GM19035 (cell line): ENCODE results near the gene GGT6.

ENCODE experiments used
- ATAC-seq: cut with Tn5 transposase; IDR thresholded peaks from one replicate; pipeline ENCODE4 v1.9.1; 2021; ENCODE audit not compliant: unreplicated experiment

GGT6 gene

DNA sequence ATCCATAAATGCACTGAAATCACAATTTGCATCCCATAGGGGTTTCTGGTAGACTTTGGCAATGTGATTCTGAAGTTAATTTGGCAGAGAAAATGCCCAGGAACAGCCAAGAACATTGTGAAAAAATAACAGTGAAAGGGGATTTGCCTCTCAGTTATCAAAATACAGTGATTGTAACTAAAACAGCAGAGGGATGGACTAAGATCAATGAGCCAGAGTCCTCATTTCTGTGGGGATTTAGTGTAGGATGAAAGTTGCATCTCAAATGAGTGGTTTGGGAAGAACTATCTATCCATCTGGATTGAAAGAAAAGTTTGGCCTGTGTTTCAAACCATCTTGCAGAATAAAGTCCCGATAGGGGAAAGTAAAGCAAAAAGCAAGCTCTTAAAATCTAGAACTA, 33.2 kb downstream of the GGT6 start:
- ATAC-seq, result no peak

DNA sequence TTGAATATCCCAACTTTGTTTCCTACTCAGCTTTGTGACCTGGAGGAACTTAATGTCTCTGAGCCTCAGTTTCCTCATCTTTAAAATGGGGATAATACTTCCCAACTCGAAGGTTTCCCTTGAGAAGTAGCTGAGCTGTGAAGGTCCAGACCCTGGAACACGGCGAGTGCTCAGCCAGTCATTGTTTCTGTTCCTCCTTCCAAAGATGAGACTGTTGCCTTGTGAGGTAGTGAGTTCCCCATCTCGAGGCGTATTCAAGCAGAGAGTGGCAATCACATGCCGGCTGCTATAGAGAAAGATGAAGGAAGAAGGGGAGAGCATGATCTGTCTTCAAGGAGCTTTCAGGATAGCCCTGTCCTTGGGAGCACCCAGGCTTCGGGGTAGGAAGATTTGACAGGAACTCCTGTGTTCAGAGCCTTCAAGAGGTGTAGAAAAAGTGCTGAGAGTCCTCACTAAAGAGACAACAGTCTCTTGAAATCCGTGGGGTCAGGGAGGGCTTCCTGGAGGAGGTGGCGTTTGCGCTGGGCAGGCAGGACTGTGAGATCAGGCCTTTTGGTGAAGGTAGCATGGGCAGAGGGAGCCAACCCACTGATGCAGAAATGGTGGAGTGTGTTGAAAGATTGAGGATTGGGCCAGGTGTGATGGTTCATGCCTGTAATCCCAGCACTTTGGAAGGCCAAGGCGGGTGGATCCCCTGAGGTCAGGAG, 34.5 kb downstream of the GGT6 start:
- no peak for ATAC-seq

DNA sequence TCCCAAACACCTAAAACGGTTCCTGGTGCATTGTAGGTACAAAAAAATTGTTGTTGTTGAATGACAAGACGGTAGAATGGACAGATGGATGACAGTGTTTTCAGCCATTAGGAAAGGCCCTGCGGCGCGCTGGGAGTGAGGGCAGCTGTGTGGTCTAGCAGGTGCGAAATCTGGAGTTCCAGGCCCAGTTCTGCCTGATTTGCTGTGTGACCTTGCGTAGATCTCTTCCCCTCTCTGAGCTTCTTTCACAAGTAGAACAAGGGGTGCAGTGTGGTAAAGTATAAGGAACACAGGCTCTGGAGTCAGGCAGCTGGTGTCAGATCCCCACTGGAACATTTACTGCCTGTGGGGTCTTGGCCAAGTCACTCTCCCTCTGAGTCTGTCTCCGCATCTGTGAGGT, 36.4 kb downstream of the GGT6 start:
- no peak for ATAC-seq

DNA sequence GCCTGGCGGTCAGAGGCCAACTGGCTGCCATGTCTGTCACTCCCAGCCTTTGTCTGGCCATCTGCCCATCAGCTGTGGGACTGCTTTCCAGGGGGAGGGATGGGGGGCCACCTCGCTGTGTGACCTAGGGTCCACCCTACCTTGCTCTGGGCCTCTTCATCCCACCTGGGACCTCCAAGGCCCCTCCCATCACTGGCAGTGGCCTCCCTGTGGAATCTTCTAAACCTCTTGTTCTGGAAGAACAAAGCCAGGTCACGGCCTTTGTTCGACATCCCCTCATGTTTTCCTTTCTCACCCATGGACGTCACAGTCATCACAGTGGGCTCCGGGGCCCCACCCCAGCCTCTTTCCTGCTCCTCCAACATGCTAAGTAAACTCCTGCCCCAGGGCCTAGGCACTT, 37.7 kb downstream of the GGT6 start:
- no peak for ATAC-seq

DNA sequence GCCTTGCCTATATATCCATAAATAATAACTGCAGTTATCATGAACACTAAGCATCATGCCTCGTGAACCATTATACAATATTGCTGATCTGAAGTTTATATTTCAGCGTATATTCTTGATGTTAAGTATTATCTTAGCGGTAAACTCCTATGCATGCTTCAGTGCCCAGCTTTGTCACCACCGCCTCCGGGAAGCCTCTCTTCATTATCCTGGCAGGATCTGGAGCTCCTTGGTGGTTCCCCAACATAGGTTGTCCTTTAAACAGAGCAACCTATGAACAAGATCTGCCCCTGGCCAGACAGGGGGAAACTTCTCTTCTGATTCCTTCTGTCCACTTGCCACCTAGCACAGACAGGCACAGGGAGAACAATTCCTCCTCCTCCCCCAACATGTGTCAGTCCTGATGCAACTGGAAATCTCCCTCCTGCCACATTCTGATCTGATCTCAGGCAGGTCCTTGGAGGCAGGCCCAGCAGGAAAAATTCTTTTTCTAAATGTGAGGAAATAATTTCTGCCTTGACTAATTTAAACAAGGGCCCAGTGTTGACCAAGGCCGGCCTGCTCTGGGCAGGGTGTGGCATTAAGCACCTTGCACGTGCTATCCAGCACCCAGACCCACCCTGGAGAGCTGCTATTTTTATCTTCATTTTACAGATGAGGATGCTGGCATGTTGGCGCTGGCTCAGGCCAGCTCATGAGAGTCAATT, 39.3 kb downstream of the GGT6 start:
- no peak for ATAC-seq

DNA sequence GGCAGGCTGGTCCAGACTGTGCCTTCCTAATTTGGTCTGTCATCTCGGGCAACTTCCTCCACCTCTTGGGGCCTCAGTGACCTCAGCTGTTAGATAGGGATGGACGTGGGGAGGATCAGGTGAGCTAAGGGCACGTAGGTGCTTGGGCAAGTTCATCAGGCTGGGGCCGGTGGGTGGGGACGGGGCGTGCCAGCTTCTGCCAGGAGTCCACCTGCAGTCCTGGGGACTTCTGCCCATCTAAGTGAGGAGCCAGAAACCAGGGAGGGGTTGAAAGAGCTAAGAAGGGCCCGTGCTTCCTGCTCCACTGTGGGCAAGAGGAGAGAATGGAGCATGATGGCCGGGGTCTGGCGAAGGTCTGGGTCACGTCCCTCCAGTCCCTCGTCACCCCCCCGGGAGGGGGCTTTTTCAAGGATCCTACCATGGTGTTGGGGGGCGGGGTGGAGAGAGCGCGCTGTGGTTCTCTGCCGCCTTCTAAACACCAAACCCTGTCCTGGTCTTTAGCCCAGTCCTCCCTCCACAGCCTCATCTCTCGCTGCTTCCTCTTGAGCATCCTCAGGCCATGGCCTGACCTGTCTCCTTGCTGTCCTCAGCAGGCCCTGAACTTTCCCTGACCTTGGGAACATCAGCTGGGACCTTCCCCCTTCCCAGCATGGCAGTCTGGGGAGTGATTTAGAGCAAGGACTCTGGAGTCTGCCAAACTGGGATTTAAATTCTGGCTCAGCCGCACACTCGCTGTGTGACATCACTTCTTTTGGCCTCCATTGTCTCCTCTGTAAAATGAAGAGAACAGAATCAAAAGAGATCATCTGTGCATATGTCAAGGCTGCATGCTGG, 40.1 kb downstream of the GGT6 start:
- no peak for ATAC-seq

DNA sequence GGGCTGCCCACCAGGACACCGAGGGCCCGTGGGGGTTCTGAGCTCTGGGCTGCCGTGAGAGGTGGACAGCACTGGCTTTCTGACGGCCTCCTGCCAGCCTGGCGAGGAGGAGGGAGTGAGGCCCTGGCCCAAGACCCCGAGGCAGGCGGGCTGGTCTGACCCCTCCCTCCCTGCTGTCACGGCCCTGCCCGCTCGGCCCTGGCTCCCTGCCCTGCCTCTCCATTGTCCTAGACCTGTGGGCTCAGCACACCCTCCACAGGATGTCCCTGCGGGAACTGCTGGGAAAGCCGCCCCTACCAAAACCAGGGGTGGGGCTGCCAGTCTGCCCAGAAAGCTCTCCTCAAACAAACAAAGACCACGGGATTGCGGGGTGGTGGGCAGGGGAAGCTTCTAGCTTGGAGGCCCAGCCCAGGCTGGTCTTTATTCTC, 41.0 kb downstream of the GGT6 start:
- ATAC-seq, result no peak

DNA sequence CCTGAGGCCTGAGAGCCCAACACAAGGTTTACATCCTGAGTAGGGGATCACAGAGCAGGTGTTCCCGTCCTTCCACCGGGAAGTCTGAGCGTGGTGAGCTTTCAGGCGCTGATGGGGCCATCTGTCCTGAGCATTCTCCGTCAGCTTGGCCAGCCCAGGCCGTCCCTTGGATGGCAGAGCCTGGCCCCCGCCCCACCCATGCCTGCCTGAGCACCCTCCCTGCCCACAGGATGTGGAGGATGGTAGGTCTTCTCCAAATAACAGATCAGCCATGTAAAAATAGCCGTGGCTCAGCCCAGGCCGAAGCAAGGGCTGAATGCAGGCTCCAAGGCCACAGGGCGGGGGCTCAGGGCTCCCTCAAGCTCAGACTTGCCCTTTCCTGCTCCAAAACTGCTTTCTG, 41.5 kb downstream of the GGT6 start:
- no peak for ATAC-seq

DNA sequence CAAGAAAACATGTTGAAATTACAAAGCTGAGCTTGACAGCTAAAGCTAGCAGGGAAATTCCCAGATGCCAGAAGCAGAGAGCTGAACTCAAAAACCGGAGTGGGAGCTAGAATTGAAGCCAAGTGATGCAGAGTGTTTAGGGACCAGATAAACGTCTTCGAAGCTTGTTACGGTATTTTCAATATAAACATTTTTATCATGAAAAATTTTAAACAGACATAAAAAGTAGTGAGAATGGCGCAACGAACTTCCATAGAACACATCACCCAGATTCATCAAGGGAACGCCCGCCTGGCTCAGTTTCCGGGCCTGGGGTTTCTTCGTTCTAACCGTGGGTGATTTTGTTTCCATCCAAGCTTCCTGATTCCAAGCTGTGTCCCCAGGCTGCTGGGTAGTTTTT, 43.6 kb downstream of the GGT6 start:
- ATAC-seq, result no peak

DNA sequence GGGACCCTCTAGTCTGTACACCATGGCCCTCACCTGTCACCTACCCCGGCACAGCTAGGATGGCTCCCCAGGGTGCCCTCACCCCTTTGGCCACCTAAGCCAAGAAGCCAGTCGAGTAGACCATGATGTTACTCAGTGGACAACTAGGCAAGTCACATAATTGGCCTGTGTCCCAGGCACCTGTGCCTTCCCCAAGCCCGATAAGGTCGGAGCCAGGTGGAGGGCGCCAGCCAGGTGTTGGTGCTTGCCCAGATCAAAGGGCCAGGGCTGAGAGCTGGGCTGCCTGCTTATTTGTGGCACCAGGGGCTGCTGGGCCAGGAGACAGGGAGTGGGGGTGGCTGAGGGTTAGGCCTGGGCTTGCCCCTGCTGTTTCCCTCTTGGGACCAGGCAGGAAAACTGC, 44.9 kb downstream of the GGT6 start:
- ATAC-seq, result no peak

DNA sequence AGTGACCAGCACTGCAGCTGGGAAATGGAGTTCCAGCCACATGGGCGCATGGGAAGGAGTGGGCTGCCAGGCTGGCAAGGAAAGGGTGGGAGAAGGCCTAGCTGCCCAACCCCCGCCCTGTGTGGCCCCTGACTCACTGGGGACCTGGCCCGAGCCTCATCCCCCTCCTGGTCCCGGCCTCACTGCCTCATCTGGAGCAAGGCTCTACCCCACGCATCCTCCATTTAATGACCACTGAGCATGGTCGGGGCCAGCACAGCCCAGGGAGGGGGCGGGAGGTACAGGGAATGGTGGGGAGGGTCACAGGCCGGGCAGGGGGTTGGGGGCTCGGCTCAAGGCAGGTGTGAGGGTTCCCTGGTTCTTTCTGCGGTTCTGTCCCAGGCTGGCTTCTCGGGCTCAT, 45.6 kb downstream of the GGT6 start:
- no peak for ATAC-seq

DNA sequence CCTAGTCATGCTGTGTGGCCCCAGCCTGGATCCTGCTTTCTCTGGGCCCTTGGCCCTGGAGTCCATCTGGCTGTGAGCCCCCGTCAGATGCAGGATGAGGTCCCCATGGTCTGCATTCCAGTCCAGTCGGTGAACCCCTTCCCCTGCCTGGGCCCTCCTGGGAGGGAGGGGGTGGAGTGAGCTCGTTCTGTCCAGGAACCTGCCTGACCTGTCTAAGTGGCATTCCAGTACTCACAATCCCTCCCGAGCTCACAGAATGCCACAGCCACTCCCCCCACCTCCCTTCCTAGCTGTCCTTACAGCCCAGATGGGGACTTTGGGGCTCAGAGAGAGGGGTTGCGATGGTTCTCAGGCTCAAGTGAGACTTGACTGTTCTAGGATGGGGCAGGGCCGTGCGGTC, 46.2 kb downstream of the GGT6 start:
- ATAC-seq, result no peak

DNA sequence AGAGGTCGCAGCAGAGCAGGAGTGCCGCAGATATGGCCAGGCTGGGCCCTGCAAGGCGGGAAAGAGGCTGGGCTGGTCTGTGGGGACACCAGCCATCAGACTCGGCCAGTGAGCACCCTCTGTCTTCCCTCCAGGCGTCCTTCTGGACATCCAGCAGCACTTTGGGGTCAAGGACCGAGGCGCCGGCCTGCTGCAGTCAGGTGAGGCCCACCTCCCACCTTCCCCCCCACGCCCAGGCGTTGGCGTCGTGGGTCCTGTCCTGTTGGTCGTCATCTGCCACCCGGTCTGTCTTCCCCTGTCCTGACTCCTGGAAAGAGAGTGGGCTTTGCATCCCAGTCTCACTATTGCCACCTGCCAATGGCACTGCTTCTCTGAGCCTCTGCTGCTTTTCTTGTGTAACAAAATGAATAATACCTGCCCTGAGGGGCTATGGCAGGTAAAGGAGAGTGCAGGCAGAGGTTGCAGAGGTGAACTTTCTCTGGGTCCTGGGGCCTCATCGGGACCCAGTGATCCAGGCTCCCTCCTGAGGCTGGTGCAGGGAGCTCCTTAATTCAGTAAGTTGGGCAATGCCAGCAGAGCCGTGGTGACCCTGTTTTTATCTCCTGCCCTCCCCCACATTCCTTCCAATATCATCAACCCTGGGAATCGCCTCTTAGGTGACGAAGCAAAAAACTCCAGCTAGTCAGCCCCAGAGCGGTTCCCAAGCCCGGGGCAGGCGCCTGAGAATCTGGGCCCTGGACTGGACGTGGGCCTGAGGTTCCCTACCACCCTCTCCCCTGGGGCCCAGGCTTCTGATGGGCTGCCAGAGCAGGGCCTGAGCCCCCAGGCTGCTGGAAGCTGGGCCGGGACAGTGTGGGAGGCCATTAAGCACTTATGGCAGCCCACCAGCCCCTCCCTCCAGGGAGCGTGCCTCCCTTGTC, 47.0 kb downstream of the GGT6 start:
- no peak for ATAC-seq

DNA sequence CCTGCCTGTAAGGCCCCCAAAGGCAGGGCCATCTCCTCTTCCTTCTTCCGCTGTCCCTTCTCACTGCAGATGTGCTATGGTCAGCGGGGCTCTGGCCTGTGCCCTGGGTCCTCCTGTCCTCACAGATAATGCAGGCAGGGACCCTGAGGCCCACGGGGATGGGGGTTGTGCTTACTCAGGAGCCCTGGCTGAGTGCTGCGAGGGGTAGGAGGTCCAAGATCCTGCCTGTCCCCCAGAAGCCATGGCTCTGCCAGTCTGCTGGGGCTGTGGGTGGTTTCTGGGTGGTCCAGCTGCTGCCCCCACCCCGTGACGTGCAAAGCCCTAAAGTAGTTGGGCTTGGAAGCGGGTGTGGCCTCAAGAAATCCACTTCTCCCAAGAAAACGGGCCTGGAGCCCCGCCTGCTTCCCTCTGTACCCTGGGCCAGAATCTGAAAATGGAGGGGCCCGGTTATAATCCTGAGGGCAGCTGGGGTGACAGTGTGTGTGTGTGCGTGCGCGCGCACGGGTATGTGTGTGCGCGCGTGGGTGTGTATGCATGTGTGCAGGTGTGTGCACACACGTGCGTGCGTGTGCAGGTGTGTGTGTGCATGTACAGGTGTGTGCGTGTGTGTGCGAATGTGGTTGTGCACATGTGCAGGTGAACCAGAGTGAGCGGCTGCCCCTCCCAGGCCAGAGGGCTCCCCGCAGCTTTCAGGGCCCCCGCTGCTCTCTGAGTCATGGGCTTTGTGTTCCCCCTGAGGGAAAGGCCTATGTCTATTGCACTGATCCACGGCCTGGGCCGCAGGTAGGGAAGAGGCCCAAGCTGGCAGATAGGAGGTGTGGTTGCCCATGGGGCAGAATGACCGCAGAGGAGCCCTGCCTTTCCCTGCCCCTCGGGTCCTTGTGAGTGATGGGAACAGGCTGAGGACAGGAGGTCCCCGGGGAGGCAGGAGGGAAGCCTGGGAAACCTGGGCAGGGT, 47.9 kb downstream of the GGT6 start:
- ATAC-seq, result no peak

DNA sequence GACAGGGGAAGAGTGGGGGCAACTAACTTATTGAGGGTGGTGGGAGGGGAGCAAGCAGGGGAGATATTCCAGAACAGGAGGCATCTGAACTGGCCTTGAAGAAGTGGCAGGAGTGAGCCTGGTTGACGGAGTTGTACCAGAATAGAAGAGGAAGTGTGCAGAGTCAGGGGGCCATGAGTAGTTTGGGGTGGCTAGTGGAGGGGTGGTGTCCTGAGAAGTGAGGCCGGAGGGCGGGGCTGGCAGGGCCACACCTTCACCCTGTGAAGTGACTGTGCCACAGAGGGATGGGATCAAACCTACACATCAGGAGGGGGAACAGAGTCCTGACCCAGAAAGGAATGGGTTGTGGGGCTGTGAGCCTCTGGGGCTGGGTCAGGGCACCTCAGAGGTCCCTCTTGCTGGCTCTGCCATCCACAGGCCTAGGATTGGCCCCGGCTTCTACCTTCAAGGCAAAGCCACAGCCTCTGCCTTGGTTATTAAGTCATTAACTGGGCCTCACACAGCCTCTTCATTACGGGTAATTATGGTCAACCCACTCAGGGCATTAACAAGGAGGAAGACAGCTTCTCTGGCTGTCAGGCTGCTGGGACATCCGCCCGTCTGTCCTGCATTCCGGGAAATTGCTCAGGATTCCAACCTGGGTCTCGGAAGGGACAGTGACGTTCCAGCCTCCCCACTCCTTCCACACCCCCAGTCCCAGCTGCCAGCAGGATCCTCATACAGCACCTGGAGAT, 49.0 kb downstream of the GGT6 start:
- no peak for ATAC-seq

DNA sequence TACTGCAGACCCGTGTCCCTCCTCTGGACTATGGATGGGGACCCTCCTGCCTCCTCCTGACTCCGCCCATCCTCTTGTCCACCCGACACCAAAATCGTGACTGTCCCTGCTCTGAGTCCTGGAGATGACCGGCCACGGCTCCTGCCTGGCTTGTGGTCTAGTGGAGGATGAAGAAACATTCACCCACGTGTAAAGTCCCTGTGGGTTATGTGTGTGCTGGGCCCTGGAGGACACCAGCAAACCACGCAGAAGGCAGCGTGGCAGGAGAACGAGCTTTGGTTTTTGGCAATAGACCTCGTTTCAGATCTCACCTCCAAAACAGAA, 49.8 kb downstream of the GGT6 start:
- ATAC-seq, result no peak

DNA sequence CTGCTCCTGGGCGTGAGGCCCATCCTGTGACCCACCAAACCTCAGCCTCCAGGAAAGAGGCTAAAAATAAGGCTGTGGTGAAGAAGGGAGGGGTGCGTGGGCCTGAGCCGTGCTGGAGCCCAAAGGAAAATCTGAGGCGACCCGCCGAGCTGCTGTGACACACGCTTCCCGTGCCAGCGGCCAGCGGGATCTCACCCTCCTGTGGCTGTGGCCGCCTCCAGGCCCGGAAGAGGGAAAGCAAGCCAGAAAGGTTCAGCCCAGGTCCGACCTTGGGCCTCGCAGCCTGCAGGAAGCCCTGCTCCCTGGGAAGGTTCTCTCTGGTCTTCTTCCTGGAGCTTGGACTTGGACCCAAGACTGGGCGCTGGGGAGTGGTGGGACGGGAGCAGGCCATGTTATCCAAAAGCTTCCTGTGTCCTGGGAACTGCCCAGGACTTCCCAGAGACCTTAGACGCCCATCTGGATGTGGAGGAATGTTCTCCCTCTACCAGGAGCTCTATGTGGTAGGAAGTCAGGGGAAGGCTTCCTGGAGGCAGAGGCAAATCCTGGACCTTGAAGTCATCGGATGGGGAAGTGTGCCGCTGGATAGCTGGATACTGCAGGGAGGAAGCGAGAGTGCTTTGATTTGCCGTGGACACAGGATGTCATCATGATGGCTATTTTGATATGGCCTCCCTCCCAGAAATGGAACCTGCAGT, 50.3 kb downstream of the GGT6 start:
- ATAC-seq, result no peak

DNA sequence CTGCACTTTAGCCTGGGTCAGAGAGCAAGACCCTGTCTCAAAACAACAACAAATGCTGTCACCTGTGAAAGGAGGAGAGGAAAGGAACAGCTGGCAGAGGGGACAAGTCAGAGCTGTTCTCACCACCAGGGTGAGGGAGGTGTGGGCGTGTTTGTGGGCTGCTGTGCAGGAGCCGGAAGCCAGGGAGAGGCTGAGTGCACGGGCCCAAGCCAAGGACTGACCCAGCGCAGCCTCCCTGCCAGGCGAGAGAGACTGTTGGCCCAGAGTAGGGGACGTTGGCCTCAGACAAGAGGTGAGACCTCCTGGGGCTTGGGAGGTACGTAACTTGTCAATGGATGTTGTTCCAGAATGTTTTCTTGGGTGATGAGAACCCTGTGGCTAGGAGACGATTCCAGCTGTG, 51.0 kb downstream of the GGT6 start:
- no peak for ATAC-seq

DNA sequence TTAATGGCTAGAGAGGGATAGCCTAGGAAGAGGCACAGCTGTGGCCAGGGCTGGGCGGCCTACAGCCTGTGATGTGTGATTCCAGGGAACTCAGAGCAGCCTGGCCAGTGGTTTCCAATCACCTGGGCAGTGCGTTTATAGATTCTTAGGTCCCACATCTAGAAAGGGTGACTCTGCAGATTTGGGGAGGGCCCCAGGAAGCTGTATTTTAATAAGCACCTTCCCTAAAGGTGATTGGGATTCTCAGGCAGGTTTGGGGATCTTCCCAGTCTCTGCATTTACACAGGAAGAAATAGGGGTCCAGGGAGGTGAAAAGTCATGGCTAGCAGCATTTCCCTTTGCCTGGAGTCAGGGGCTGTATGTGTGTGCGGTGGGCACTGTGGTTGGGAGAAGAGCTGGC, 52.2 kb downstream of the GGT6 start:
- no peak for ATAC-seq
